ENCODE measurements around the gene CNGA3. TPM values are rescaled to one million over a fixed set of nuclear protein-coding genes. Genes with fewer than 3 reads are reported as not detected.

The CNGA3 gene
- total RNA-seq, 4 donors from 2014 or later = 0.19 TPM; not detected in 3

DNA sequence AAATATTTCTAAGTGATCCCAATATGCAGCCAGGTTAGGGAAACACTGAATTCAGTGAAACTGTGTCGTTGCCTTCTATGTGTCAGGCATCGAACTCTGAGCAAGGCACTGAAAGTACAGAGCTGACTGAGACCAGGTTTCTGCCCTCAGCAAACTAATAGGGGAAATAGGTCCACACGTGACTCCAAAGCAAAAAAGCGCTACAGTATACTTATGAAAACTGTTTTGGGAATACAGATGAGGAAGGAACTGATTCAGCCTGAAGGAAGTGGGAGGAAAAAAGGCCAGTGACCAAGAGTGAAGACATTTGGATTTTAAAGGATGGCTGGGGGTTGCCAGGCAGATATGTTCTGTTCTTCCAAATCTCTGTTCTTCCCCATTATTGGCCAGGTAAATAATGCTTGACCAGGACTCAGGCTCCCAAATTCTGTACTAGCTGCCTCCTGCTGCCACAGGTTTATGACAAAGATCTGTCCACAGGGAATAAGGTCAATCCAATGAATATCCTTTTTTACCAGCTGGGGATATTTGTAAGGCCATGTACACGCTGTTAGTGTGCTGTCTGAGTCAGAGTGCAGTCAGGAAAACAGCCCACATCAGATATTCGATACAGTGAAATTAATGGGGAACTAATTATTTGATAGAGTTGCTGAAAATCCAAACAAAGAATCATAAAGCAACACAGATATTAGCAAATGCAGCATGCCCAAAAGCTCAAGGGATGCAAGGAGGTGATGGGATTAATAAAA is 73.9 kb downstream of the CNGA3 start:
- TF ChIP-seq, protein P1, sequence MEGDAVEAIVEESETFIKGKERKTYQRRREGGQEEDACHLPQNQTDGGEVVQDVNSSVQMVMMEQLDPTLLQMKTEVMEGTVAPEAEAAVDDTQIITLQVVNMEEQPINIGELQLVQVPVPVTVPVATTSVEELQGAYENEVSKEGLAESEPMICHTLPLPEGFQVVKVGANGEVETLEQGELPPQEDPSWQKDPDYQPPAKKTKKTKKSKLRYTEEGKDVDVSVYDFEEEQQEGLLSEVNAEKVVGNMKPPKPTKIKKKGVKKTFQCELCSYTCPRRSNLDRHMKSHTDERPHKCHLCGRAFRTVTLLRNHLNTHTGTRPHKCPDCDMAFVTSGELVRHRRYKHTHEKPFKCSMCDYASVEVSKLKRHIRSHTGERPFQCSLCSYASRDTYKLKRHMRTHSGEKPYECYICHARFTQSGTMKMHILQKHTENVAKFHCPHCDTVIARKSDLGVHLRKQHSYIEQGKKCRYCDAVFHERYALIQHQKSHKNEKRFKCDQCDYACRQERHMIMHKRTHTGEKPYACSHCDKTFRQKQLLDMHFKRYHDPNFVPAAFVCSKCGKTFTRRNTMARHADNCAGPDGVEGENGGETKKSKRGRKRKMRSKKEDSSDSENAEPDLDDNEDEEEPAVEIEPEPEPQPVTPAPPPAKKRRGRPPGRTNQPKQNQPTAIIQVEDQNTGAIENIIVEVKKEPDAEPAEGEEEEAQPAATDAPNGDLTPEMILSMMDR (IDR thresholded peaks at IDR 0.05; ENCODE audit: low read depth) = no peak

DNA sequence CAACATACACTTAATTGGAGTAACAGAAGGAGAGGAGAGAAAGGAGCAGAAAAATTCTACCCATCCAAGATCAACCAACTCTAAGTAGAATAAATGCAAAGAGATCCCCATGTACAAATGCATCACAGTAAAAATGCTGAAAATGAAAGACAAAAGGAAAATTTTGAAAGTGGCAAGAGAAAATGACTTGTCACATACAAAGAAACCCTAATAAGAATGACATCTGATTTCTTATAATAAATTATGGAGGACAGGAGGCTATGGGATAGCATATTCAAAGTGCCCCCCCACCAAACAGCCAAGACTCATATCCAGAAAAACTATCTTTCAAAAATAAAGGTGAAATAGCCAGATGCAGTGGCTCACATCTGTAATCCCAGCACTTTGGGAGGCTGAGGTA is 76.2 kb downstream of the CNGA3 start:
- TF ChIP-seq, protein P1 (IDR thresholded peaks at IDR 0.05; ENCODE audit: low read depth) = no peak

DNA sequence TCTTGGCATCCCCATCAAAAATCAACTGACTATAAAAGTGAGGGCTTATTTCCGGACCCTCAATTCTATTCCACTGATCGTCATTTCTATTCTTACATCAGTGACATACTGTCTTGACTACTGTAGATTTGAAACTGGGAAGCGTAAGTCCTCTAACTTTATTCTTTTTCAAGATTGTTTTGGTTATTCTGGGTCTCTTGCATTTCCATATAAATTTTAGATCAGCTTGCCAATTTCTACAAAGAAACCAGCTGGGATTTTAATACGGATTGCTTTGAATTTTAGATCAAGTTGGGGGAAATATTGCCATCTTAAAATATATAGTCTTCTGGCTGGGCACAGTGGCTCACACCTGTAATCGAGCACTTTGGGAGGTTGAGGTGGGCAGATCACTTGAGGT is 80.5 kb downstream of the CNGA3 start:
- TF ChIP-seq, protein P1 (IDR thresholded peaks at IDR 0.05; ENCODE audit: low read depth) = no peak

DNA sequence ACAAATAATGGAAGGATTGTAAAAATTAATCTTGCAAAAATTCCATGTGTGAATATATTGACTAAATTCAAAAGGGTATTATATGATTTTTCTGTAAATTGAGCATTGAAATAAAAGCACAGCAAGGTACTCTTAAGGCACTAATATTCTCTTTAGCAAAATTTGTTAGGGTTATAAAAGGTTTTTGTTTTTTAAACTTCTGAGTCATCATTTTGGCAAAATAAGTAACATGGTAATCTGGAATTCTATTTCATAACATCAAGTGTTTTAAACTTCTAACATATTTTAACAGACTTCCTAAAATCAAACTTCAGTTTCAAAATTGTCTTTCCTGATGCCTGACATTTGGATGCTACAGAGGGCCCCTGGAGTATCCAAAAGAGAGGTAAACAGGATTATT is 85.9 kb downstream of the CNGA3 start:
- TF ChIP-seq, protein P1 (IDR thresholded peaks at IDR 0.05; ENCODE audit: low read depth) = no peak

DNA sequence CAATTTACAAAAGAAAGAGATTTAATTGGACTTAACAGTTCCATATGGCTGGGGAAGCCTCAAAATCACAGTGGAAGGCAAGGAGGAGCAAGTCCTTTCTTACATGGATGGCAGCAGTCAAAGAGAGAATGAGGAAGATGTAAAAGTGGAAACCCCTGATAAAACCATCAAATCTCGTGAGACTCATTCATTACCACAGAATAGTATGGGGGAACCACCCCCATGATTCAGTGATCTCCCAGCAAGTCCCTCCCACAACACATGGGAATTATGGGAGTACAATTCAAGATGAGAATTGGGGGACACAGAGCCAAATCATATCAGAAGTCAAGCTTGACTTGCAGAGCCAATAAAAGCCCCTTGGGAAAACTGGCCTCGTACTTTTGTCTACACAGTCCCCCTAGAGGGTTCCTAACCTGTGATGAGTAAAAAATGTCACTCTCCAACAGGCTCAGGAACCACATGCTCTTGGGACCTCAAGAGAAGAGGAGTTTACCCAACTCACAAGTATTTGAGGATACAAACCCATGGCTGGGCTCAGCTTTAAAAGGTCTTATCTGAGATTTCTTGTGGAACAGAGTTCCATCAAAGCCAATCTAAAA is 87.2 kb downstream of the CNGA3 start:
- TF ChIP-seq, protein P1 (IDR thresholded peaks at IDR 0.05; ENCODE audit: low read depth) = no peak

DNA sequence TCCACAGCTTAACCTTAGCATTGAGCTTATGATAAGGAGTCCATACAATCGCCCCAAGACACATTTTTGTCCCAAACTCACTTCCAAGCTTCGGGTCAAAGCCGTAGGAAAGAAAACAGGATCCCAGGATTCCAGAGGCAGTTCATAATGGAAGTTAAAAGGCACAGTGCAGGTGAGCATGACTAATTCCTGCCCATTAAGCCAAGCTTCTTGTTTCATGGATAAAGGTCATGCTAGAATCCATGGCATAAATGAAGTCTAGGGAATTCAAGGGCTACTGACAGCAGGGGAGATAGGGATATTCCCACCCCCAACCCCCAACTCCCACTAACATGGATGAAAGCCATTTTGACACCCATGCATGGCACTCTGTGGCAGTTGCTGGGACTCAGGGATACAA is 88.2 kb downstream of the CNGA3 start:
- TF ChIP-seq, protein P1 (IDR thresholded peaks at IDR 0.05; ENCODE audit: low read depth) = no peak

DNA sequence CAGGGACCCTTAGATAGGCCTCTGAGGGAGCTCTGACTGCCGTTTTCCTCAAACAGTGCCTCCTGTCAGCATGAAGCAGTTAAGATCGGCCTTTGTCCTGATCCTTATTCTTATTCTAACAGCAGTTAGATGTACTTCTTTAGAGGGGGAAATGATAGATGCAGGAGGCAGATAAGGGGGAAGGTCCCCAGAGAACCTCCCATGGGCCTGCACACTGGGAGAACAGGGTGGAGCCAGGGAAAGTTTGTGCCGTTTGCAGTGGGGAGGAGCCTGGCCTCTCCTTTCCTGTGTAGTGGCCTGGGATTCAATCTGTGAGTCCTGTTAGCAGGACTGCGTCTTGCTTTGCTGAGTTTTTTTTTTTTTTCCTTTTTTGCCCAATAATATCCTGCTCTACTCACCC is 90.5 kb downstream of the CNGA3 start:
- TF ChIP-seq, protein P1 (IDR thresholded peaks at IDR 0.05; ENCODE audit: low read depth) = no peak
